Measurements from ENCODE around the gene FTMT.
"Not testable (repeated sequence)": the region's sequence is repeated elsewhere in the genome, so short reads cannot be mapped to it uniquely, and the experiment has no call there.

Gene FTMT

DNA sequence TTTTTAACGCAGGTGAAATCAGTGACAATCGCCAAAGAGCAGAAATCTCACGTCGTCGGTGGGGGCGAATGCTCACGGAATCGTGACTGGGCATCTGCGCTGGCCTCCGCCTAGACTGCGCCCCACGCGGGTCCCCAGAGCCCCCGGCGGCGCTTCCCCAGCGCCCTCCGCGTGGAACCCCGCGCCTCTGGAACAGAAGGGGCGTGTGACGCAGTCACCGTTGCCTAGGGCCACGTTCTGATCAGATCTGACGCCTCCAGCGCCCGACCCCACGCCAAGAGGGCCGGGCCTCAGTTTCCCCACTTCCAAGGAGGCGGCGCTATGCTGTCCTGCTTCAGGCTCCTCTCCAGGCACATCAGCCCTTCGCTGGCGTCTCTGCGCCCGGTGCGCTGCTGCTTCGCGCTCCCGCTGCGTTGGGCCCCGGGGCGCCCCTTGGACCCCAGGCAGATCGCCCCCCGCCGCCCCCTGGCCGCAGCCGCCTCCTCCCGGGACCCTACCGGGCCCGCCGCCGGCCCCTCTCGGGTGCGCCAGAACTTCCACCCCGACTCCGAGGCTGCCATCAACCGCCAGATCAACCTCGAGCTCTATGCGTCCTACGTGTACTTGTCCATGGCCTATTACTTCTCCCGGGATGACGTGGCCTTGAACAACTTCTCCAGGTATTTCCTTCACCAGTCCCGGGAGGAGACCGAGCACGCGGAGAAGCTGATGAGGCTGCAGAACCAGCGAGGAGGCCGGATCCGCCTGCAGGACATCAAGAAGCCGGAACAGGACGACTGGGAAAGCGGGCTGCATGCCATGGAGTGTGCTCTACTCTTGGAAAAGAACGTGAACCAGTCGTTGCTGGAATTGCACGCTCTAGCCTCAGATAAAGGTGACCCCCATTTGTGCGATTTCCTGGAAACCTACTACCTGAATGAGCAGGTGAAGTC lies at the start of gene FTMT:
TSS of gene FTMT (plus strand) at position 240 of the 932 bp plus-strand sequence. CDS start at position 322, 82 bp downstream.
- no peak for DNase-seq (ENCODE audit: low read depth in 2 of 2)

DNA sequence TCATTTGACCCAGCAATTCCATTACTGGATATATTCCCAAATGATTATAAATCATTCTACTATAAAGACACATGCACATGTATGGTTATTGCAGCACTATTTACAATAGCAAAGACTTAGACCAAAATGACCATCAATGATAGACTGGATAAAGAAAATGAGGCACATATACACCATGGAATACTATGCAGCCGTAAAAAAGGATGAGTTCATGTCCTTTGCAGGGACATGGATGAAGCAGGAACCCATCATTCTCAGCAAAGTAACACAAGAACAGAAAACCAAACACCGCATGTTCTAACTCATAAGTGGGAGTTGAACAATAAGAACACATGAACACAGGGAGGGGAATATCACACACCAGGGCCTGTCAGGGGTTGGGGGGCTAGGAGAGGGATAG lies 46.4 kb upstream of the FTMT start:
- DNase-seq (ENCODE audit: low read depth in 2 of 2): not testable (repeated sequence)

DNA sequence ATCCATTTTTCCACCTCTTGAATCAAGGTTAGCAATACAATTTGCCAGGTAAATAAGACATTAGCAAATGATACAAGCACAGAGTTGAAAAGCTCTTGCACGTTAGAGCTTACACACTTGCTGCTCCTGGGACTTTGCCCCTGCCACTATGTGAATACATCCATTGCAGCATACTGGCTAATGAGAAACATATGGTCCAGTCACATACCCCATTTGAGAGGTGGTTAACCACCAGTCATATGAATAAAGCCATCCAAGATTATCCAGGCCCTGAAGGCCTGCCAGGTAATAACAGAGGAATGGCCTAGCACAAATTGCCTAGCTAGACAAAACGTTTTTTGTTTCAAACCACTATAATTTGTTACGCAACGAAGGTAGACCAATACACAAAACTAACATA lies 45.8 kb upstream of the FTMT start:
- no peak for DNase-seq (ENCODE audit: low read depth in 2 of 2)

DNA sequence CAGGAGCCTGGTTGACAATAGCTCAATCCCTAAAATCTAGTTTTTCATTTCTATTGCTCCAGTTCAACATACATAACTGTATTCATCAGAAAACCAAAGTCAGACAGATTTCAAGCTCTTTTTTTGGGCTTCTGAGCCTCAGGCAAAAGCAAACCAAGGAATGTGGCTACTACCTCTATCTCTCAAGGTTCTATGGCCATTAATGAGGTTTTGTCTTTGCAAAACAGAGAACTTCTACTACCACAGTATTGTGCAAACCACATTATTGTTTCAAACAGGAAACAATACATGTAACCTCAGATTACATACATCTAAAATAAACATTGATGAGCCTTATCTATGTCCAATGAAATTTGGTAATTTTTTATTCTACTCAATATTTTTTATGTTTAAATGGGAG lies 35.5 kb upstream of the FTMT start:
- DNase-seq (ENCODE audit: low read depth in 2 of 2): no peak

DNA sequence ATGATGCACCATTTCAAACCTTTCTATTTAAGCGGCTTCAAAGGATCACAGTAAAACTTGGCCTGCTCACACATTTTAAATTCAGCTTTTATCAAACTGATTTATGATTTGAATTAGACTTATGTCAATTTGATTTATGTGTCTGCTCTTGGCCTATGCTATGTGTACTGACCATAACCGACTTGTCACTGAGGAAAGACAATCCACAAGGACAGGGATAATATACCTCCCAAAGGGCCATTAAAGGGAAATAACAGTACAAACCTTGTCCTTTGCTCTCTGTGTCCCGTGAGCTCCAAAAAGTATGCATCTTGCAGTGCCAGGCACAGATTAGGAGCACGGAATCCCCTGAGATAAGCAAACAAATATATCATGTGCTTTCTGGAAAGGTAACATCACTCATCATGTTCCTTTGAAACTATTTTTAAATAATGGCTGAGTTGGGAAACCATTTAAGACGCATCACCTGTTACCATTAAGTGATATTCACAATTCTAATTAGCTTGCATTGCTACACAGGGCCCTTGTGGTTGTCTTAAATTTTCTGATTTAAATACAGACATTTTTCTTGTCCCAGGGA lies 31.9 kb upstream of the FTMT start:
- no peak for DNase-seq (ENCODE audit: low read depth in 2 of 2)

DNA sequence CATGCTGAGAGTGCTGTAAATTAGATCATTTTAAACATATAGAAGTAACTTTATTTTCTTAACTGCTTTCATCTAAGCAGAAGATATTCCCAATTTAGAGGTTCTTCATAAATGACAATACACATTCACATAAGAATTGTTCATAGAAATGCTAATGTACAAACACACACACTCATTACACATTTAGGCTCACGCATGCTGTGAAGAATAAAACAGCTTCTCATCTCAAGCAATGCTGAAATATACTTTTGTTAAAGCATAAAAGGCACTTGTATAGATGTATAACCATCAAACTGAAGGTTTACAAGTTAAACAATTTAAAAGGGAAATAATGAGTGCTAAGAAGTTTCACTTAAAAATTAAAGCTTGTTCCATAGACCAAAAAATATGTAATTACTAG lies 18.1 kb upstream of the FTMT start:
- DNase-seq (ENCODE audit: low read depth in 2 of 2): no peak

DNA sequence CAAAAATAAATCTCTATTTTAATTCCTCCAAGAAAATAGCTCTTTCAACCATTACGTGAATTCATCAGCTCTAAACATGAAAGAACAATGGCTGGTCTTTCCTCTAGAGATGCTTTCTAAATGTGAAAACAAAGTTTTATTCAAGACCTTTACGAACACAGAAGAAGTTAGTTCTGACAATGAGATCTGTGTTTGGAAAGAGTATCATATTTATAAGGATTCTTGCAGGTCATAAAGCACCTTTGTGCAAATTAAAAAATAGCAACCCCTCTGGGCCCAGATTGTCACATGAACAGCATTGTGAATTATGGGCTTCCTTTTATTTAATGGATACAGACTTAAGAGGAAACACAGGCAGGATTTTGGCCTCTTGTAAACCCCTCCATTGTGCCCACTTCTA lies 17.7 kb upstream of the FTMT start:
- no peak for DNase-seq (ENCODE audit: low read depth in 2 of 2)

DNA sequence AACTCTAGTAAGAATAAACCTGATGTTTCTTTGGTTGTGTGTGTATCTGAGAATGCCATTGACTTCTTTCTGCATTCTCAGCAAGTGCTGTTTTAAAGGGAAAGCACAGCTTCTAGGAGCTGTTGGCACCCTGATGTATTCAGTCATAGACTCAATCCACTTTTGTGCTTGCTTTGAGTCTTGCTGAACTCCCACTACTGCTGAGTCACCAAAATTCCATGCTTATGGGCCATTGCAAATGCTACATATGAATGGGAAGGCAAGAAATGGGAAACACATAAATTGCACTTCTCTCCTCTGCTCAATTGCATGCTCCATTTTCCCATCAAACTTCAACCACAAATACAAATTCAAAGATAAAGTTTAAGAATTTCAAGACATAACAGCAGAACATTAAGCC lies 9.8 kb upstream of the FTMT start:
- no peak for DNase-seq (ENCODE audit: low read depth in 2 of 2)

DNA sequence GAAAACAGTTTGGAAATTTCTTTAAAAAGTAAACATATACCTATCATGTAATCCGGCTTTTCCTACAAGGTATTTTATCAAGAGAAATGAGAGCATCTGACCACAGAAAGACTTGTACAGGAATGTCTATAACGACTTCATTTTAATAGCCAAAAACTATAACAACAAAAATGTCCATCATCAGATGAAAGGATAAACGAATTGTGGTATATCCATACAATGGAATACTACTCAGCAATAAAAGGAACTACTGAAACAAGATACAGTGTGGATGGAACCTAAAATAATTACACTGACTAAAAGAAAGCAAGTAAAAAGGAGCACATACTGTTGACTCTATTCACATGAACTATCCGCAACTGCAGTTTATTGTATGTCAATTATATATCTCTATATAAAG lies 1.4 kb upstream of the FTMT start:
- no peak for DNase-seq (ENCODE audit: low read depth in 2 of 2)

DNA sequence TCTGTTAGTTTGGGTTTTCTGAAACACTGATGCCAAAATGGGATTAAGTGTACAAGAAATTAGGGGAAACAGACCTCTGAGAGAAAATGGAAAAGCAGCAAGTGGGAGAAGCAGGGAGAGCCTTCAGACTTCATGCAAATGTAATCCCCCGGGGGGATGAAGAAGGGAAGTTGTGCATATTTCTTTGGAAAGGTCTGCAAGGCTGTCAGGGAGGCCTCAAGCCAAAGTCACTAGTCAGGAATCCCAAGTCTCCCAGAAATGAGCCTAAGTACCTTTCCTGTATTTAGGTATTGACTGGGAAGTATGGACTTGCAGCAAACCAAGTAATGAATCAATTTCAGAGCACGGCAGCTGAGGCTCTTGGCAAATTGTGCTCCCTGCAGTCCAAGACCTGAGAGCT lies 2.2 kb downstream of the FTMT start:
- no peak for DNase-seq (ENCODE audit: low read depth in 2 of 2)

DNA sequence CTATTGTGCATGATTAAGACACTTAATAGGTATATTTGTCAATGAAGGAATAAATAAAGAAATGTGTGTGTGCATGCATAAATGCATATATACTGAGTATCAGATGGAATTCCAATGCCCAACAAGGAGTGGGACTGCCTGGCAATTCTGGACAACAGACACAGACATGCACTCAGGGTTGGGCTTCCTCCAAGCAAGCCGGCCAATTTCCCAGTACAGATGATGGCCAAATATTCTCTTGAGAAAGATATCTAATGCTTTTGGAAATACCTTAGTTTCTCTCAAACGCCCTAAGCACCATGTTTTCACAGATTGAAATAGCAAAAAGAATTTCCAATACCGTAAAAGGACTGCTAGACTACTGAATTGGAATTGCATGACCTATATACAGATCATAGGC lies 11.1 kb downstream of the FTMT start:
- DNase-seq (ENCODE audit: low read depth in 2 of 2): no peak

DNA sequence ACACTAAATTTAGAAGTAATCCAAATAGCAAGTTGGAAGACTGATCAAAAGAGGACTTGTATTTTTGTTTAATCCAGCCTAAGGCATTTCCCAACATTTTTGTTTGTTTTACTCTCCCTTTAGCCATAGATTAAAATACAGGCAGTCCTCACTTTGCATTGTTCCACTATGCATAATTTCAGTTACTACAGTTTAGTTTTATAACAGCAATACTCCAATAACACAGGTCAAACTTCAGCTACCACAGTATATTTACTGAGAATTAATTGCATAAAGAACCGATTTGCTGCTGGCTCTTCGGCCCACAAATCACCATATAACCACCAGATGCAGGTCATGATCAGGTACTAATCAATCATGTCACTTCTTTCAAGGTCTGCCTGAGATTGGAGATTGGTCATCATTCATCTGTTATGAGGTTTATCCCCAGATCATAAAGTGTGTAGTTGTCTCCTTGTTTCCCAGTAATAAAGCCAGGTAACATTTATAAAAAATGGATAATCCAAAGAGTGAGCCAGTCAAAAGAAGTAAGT lies 12.1 kb downstream of the FTMT start:
- DNase-seq (ENCODE audit: low read depth in 2 of 2): no peak

DNA sequence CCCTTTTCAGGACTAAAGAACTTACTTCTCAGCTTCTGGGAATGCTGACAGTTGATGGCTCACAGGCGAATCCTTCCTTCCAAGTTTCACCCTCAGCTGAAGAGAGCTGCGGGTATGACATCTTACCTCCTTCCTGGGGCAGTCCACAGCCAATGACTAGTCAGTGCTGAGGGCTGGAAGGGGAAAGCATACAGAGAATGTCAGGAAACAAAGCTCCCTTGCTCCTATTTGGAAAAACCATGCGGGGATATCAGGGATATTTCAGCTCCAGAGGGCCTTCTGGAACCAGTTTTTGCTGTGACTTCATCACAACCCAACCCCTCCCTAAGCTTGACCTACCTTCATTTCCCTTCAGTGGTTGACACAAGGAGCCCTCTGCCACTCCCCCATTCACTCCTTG lies 15.7 kb downstream of the FTMT start:
- no peak for DNase-seq (ENCODE audit: low read depth in 2 of 2)

DNA sequence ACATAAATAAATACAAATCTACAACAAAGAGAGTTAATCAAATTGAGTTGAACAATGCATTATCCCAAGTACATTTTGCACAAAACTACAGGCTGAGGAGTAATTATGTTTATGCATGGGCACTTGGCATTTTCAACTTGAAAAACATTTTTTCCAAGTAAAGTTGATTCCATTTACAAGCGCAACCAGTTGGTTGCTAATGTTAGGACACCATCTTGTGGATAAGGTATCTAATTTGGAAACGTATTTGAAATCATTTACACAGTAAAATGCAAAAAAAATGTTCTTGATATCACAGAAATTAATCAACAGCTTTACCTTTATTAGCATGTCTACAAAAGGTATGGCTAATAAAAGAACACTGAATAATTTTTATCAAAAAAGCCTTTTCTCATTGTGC lies 18.8 kb downstream of the FTMT start:
- DNase-seq (ENCODE audit: low read depth in 2 of 2): no peak

DNA sequence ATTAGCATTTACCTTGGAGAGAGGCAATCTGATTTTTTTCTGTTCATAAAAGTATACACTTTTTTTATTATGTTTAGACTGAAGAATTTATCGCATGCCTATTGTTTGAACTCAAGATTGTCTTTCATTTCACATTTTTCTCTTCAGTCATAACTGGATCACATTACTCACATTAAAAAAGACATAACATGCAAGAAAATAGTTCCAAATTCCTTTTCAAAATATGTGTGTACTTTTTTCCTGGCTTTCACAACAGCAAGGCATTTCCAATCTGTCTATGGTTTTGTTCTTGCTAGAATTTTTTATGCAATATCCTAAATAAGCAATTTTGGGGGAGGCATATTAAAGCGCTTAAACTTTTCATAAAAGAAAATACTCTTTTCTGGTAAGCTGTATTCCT lies 21.2 kb downstream of the FTMT start:
- DNase-seq (ENCODE audit: low read depth in 2 of 2): no peak

DNA sequence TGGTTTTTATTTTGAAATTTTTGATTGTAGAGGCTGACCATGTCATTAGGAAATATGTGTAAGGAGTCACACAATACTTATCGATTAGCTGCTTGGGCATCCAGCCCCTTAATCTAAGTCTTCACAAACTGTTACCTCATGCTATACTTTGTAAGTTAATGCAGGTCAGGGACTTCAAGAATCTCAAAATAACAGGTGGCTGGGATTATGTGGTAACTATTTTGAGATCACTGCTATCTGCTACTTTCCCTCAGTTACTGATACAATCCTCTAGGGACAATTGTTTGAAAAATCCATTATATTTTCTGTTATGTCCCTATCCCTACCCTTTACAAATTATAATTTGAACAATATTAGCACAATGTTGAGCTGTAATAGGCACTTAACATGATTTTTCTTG lies 21.7 kb downstream of the FTMT start:
- DNase-seq (ENCODE audit: low read depth in 2 of 2): no peak

DNA sequence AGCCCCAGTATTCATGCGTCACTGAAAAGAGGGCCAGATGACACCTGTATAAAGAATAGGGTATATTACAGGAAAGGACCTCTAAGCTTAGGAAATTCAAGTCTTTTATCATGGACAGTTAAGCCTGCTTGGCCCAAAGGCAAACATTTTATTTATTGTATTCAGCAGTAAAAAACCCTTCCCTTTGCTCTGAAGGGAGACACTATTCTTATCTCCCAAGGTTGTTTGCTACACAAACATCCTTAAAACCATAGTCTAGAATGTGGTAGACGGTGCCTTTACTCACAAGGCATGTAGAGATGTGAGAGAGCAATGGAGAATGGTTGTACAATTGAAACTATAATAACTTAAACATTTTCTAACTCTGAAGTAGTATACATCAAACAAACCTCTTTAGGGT lies 33.9 kb downstream of the FTMT start:
- no peak for DNase-seq (ENCODE audit: low read depth in 2 of 2)

DNA sequence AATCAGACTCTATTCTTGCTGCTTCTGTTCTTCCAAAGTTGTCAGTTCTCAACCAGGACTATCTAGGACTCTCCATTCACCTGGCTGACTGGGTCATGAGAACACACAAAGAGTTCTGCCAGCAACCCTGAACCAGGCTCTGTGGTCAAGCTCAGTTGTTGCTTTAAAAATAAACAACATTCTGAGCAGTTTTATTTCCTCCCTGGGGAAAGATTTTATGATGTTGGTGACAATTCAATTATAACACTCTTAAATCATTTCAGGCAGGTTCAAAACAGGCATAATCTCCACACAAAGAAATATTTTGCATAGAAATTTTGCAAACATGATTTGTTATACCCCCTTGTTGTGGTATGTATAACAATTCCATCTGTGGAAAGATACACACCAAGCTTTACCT lies 36.0 kb downstream of the FTMT start:
- DNase-seq (ENCODE audit: low read depth in 2 of 2): no peak

DNA sequence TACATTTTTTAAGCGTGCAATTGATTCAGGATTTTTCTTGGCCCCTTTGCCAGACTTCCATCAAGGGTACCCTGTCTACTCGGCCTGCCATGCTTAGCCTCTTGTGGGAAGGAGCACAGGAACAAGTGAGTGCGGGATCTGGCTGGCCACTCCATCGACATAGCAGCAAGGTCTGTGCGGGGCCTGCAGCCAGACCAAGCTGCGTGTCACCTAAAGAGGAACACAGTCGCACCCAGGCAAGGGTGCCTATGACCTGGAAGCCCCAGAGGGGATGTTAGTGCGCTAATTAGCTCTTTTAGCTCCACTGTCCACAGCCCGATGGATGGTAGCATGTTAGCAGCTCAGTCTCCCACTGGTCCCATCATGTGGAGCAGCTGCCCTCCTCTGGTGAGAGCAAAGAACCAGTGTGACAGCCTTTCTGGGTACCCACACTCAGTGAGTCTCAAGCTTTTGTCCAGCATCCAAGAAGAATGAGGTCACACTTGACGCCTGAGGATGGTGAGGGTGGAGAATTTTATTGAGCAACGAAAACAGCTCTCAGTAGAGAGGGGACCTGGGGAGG lies 38.7 kb downstream of the FTMT start:
- no peak for DNase-seq (ENCODE audit: low read depth in 2 of 2)

DNA sequence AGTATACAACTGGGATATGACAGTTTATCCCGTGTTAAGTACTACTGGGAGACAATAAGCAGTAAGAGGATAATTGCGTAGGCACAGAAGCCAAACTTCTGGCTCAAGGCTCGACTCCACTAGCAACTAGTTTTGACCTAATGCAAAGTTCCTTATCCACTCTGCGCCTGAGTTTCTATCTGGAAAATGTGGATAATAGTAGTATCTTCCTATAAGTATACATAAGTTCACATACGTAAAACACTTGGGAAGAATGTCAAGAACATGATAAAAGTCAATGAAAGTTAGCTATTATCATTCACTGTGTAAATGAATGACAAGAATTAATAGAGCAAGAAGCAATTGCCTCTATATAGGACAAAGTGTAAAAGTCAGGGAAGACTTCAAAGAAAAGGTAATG lies 45.7 kb downstream of the FTMT start:
- no peak for DNase-seq (ENCODE audit: low read depth in 2 of 2)

DNA sequence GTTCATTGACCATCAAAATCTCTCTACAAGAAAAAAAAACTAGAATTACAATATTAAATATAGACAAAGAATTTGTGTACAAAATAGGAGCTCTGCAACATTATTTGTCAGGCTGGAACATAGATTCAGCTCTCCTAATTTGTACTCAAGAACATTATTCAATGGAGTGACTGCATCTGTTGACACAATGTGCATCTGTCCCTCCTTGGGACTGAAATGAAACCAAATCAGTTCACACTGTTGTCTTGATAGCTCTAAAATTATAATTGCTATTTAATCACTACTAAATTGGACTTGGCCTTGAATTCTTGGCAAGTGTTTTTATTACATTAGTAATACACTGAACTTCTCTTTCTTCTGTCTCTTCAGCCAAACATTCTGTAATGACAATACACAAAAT lies 47.7 kb downstream of the FTMT start:
- no peak for DNase-seq (ENCODE audit: low read depth in 2 of 2)

All from stimulated activated CD8-positive, alpha-beta memory T cell treated with anti-CD3 and anti-CD28 coated beads, Interleukin-15, amount 100 ng/mL, for 4 hours (primary cell).